H54 (cell line): ENCODE data around the gene CCDC187.

Experiments used
- DNase-seq: peaks from one replicate; pipeline ENCODE4 v3.0.0; 2011; ENCODE audit warnings: low spot score, mixed read lengths; ENCODE audit not compliant: insufficient read length
- FAIRE-seq: peaks from 3 replicates; lab custom pipeline; 2011; peaks lifted over from hg19 to GRCh38; lab: Jason Lieb, UNC
- POLR2A ChIP-seq: IDR thresholded peaks from 2 replicates; pipeline ENCODE4 v1.6.1; 2011; ENCODE audit warnings: low read depth, mild to moderate bottlenecking, low read length

Gene CCDC187

DNA sequence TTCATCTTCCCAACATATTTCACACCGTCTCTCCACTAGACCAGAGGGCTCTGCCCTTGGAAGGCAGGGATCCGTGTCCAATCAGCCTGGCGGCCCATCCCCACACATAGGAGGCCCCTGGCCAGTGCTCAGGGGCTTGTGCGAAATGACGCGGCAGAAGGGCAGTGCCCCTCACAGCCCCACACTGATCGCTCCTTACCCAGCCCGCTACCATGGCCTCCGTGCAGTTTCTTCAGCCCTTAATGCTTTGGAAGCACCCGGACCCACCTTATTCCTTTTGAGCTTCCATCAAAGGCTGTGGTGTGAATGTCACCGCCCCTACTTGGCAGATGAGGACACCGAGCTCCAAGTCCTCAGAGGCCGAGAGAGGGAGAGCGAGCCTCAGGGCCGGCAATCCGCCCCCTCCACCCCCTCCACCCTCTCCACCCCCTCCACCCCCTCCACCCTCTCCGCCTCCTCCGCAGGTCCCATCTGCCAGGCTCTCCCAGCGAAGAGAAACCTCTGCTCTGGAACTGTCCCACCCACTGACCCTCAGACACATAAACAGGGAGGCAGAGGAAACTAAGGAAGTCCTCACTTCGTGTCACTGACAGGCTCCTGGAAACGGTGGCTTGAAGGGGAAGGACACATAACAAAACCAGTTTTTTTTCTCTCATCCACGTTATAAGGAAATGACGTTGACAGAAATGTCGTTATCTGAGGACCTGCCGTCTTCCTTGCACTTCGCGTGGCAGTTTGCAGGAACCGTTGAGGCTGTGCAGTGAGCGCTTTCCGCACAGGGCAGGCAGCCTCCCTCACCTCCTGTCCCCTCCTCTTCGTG lies 72.2 kb downstream of the CCDC187 start:
- DNase-seq (no peak), FAIRE-seq (no peak)
- no peak for TF ChIP-seq POLR2A

DNA sequence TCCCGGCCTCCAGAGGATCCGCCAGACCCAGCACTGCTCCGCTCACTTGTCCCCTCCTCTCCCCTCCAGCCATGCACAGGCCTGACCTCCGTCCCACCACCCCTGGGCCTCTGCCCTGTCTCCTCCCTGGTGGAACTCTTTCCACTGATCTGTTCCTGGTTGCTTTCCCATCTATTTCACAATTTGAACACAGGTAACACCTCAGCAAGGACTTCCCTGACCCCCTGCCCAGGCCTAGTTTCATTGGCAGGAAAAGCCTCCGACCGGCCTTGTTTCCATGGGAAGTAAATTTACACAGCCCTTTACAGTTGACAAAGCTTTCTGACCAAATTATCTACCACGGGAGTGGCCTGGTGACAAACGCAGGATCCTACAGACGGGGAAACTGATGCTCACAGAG lies 73.1 kb downstream of the CCDC187 start:
- TF ChIP-seq POLR2A, result no peak
- DNase-seq (no peak), FAIRE-seq (no peak)

DNA sequence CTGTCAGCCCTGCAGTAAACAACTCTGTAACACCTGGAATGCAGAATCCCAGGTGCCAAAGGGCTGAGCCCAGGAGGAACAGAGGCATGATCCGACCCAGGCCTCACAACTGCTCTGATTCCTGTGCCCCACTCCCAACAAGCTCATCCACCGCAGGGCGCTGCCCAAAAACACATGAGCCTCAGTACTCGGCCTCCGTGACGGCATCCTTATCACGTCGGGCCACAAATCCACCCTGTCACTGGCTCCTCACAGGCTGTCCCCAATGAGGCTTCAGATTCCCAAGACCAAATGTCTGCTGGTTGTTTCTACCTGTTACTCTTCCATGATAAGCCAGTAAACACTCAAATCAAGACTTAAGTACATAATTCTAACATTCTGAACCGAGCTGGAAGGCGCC lies 73.5 kb downstream of the CCDC187 start:
- no peak for FAIRE-seq
- DNase-seq, result no peak
- TF ChIP-seq POLR2A, result no peak

DNA sequence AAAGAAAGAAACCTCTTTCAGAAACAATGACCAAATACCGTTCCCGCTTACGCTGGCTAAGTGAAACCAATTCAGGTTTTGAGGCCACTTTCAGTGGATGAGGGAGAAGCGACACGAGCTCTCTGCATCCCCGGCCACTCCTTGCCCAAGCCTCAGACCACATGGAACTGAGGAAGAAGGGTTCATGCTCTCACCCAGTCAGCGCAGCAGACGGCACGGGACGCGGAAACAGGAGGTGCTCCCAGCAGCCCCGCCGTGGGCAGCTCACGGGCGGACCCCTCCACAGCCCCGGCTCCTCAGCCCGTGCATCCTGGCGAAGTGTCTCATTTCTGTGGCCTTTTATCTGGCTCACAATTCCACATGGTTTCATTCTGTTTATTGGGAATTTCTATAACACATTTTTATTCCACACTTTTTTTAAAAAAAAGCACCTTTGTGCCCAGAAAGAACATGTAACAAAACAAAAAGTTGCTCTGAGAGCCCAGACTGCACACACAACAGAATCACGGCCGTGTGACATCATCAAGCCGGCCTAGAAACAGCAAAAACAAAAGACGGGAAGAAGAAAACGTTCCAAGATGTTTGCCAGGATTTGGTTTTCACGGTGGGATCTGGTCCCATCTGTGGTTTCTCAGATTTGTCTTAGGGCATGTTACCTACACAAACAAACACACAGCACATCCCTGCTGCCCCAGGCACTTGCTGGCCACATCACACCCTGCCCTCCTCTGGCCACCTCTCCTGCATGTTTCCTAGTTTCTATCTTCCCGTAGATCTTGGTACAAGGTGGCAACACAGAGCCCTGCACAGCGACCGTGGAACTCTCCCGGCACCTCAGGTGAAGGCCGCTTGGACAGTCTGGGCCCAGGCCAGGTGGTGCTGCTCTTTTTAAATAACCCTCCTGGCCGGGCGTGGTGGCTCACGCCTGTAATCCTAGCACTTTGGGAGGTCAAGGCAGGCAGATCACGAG lies 74.5 kb downstream of the CCDC187 start:
- TF ChIP-seq POLR2A, result no peak
- DNase-seq (no peak), FAIRE-seq (no peak)

DNA sequence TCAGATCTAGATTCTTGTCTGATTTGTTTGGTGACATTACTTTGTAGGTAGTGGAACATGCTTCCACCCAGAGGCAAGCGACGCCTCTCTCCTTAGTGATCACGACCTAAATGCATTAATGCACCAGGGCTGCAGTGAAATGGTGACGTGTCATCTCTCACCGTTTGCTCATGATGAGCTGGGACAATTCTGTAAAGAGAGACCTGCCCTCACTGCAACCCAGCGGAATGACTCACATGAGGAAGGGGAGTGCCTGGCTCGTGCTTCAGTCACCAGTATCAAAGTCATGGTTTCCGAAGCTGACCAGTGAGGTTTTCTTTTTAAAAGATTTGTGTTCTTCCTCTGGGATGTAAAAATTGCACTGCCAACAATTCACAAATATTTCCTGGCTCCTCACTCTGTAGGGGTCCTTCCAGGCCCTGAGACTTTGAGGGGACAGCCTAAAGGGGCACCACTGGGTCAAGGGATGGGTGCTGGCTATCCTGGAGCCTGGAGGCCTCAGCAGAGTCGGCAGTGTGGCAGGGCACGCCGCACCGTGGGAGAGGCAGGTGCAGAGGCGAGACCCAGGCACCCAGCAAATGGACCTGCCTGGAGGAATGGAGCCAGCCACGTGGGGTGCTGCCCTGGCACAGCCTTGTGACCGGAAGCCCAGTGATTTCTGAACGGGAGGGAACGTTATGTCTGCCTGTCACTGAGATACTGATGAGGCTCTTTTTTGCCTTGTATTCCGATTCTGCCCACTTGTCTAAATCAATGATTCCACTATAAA lies 75.6 kb downstream of the CCDC187 start:
- no peak for TF ChIP-seq POLR2A
- FAIRE-seq, result peak; percentile 97

DNA sequence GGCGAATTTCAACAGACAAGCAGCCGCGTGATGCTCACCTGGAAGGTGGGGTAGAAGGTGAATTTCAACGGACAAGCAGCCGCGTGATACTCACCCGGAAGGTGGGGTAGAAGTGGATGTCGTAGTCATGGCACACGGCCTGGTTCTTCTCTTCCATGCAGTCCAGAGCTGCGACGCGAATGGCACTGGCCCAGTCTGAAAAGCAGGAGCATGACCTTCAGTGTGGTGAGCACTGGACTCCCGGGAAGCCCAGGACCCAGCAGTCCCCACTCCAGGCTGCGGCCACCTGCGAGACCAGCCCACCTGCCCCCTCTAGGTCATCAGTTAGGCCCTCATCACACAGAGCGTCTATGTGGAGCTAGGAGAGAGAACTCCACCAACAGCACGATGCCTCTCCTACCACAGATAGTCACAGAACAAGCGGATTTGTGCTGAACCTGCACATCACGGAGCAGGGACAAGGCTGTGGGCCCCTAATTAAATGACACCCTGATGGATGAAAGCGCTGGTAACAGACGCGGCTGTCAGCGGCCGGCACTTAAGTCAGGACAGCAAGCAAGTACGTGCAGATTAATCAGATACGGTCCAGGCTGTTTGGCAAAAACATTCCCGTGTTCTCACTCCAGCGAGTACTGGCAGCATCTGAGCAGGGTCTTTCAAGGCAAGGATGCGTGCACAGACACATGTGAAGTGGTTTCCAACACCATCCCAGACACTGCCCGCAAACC lies 77.0 kb downstream of the CCDC187 start:
- no peak for TF ChIP-seq POLR2A
- DNase-seq (no peak), FAIRE-seq (no peak)

More for the DNA sequence above, 75.6 kb downstream of the CCDC187 start:
- peak; percentile 98 for DNase-seq

DNA sequence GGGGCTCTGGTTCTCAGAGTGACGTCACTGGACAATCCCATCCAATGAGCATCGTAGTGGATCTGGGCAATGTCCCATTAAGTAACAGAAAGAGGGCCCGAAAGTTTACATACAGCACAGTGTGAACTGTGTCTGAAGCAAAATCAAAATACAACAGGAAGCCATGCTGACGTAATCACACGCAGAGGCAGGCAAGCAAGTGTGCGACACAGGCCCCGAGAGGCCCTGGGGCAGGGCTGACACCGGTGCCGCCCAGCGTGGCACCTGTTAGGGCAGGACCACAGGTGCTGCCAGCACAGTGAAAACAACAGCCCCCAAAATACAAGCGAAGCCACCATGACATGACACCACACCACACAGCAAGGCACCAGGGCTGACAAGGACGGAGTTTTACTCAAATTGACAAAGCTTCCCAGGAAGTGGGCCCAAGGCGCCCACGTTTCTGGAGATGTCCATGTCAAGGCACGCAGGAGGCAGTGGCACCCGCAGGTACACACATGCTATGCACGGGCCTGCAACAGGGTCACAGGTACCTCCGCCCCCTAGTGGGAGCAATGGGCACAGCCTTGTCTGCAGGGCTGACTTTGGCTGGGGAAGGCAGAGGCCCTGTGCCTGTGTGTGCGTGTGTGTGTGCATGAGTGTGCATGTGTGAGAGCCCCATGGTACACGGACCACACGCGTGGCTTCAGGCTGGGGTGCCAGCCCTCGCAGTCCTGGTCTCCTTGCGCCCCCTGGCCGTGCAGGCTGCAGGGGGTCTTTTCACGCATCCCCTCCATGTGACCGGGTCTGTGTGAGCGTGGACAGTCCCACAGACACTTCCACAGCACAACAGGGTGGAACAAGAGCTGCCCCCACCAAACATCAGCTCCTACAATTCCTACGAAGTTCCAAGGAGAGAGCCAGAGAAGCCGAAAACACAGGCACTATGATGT lies 77.9 kb downstream of the CCDC187 start:
- FAIRE-seq (no peak), DNase-seq (peak; percentile 75)
- no peak for TF ChIP-seq POLR2A

DNA sequence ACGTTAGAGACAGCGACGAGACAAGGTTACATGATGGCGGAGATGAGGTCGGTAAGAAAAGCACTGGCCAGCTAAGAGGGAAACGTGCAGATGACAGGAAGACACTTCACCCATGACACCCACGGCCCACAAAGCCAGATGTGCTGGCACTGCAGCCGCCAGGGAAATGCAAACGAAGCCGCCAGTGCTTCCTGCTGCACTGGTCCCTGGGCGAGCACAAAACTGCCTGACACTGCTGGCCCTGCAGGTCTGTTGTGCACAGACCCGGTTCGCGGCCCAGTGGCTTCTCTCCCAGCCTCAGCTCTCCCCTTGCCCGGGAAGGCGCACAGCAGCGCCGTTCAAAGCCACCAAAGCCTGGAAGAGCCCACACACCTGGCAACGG lies 78.5 kb downstream of the CCDC187 start:
- FAIRE-seq (no peak), DNase-seq (no peak)

DNA sequence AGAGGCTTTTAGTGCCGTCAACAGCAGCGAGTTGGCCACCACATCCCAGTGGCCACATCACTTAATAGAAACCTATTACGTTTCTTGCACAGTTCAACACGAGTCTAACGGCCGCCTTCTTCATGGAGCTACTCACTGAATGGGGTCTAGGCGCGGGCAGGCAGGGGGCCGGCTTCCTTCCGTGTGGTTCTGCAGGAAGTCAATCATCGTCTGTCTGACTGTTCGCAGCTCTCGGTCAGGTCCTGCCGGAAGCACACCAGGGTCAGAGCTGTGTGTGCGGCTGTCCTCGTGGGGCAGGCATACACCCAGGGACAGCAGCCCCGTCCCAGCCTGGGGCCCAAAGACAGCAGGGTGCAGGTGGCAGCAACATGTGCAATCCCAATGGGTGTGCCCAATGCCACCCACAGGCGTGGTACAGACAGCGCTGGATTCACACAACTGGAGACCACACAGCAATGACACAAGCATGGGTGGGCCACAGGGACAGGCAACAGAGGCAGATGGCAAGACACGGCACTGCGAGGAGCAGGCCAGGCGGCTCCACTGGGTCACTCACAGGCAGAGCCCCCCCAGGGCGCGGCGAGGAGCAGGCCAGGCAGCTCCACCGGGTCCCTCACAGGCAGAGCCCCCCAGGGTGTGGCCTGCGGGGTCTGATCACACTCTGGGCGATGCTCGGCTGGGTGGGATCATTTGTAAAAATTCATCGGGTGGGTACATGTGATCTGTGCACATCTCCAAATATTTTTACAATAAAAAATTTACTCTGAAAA lies 79.8 kb downstream of the CCDC187 start:
- no peak for FAIRE-seq
- no peak for DNase-seq
- TF ChIP-seq POLR2A, result no peak

More for the DNA sequence above, 78.5 kb downstream of the CCDC187 start:
- no peak for TF ChIP-seq POLR2A

DNA sequence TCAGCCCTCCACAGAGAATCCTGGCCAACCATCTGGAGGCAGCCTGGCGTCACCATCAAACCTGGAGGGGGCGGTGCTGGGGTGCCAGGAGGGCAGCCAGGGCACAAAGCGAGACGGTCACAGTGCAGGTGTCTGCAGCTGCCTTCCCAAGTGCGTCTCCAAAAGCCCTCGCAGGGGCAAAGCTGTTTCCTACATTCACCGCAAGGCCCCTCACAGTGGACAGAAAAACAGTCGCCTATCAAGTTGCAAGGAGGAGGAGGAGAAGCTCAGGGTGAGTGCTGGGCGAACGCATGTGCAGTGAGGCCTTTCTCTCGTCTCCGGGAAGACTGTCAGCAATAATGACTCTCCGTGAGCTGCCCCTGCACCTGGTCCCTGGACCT lies 81.0 kb downstream of the CCDC187 start:
- TF ChIP-seq POLR2A, result no peak
- DNase-seq (no peak), FAIRE-seq (no peak)

DNA sequence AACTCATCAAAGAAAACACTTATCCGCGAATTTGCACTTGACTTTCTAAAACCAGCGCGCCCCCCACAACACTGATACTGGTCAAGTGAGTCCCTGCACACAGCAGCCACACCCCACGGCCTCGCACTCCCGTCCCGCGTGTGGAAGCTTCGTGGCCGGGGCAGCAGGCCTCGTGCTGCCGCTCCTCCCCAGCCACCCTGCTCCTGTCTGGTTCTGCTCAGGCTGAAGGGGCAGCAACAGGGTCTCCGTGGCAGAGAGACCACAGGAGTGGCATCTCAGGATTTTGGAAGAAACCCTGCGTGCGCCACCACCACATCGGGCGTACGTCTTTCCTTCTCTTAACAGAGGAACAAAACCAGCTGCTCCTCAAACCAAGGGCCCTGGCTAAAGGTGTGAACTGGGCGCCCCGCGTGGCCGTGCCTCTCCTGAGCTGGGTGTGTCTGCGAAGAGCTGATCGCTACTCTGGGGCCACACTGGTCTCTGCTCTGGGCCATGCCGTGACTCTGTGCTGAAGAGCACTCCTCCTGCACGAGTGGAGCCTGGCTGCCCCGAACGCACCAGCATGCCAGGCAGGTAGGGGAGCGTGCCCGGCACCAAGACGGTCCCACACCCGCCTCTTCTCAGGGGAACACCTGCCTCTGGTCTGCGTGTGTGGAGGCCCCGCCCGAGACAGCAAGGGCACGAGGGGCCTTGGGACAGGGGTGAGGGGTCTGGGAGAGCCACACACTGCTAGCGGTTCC lies 81.6 kb downstream of the CCDC187 start:
- no peak for DNase-seq
- TF ChIP-seq POLR2A, result no peak
- no peak for FAIRE-seq
